Measurements from ENCODE around the gene XPNPEP1. TPM values are rescaled to one million over a fixed set of nuclear protein-coding genes. Genes with fewer than 3 reads are reported as not detected.

Gene XPNPEP1
- total RNA-seq, 1 experiment from 2014 or later, result 71.3 TPM

DNA sequence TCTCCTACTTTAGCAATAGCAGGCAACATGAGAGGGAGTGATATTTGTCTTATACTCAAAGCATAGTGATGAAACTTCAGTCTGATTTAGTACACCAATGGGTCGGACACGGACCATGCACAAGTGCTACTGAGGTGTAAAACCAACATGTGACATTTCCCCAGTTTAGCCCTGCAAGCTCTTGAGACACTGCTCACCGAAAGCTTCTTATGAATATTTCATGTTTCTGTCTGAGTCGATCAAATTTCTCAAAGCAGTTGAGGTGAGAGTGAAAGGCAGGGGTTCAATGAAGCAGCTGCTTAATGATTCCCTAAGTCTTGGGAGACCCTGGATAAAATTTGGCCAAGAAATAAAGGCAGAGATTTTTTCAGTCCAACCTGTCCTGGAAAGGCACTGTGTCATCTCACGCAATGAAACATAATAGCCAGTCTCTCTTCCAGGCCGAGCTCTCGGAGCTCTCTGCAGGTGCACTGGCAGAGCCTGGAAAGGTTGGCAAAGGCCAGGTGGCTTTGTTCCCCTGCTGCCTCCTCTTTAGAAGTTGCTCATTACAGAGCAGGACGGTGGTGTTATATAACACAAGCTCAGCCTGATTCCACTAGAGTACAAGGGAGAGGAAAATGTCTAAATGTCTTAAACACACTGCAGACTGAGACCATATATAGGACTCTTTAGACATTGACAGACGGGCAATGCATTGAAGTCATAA lies 33.9 kb upstream of the XPNPEP1 start:
- no peaks in the 10 kb centered on the region; a peak in 1 of 7 replicates for H3K36me3 Mint-ChIP-seq (ENCODE audit: insufficient read depth in 1 of 3, low read depth in 3 of 3)
- no peaks in the 10 kb centered on the region for H4K20me1 ChIP-seq (ENCODE audit: control insufficient read depth, insufficient read depth, insufficient read length)
- H2AK5ac ChIP-seq (ENCODE audit: insufficient read length, low read length), result no peak overlapping the region
- no peak overlapping the region for H3K56ac ChIP-seq (ENCODE audit: insufficient read length, low read depth, low read length)
- WGBS (ENCODE audit: extremely low coverage, insufficient read length, low lambda C conversion rate), result no CpG with 5 or more reads among the region's 9 CpGs
- no peak overlapping the region for H3K4ac ChIP-seq (ENCODE audit: low read depth, low read length)
- no peak overlapping the region for H3K18ac ChIP-seq (ENCODE audit: insufficient read length, low read depth, low read length)
- no peaks in the 10 kb centered on the region for H3K79me2 ChIP-seq (ENCODE audit: insufficient read depth, low read length)
- H4K91ac ChIP-seq (ENCODE audit: insufficient read length, low read depth, low read length), result no peak overlapping the region
- H3K4me1 Mint-ChIP-seq, result peaks cover 26% of the 10 kb centered on the region in 2 experiments
- H4K5ac ChIP-seq (ENCODE audit: insufficient read length, low read depth, low read length), result no peak overlapping the region
- H3K9ac ChIP-seq (ENCODE audit: extremely low read depth, insufficient read length, low read length), result no peak overlapping the region
- no peak overlapping the region for H3K27ac Mint-ChIP-seq
- no peaks in the 10 kb centered on the region for H3K27me3 ChIP-seq (ENCODE audit: insufficient read depth, low read length)
- no peak overlapping the region for H3K23ac ChIP-seq (ENCODE audit: insufficient read length, low read depth, low read length)
- no peak overlapping the region for H2AFZ ChIP-seq (ENCODE audit: low read length)
- H2BK15ac ChIP-seq (ENCODE audit: low read depth, low read length), result no peak overlapping the region
- H2BK5ac ChIP-seq (ENCODE audit: insufficient read length, low read length), result no peak overlapping the region
- H3K23me2 ChIP-seq (ENCODE audit: insufficient read length, low read depth, low read length, poor library complexity, severe bottlenecking), result no peaks in the 10 kb centered on the region
- no peak overlapping the region for H3K14ac ChIP-seq (ENCODE audit: insufficient read depth, low read length)
- H3K9me3 ChIP-seq (ENCODE audit: control insufficient read depth, low read depth, low read length), result no peaks in the 10 kb centered on the region
- H3K27me3 Mint-ChIP-seq (ENCODE audit: low read depth), result no peaks in the 10 kb centered on the region; the same call in none of the 2 replicates
- no peak for TF ChIP-seq CTCF (conservative IDR thresholded peaks at IDR 0.05)
- H3T11ph ChIP-seq (ENCODE audit: low read length), result no peak overlapping the region
- H3K9me3 Mint-ChIP-seq, result no peaks in the 10 kb centered on the region
- H2BK20ac ChIP-seq (ENCODE audit: low read depth, low read length, poor library complexity, severe bottlenecking), result no peak overlapping the region
- no peak overlapping the region for H2BK120ac ChIP-seq (ENCODE audit: low read depth, low read length, poor library complexity, severe bottlenecking)
- H3K27ac ChIP-seq (ENCODE audit: insufficient read length, low read depth, low read length), result no peak overlapping the region
- H3K4me1 ChIP-seq (ENCODE audit: insufficient read depth, low read length), result peaks cover 2% of the 10 kb centered on the region; the same call in 1 of the 2 replicates
- no peak overlapping the region for H4K8ac ChIP-seq (replicated peaks; ENCODE audit: insufficient read length, low read depth, low read length)
- no peak overlapping the region for H3K4me2 ChIP-seq (ENCODE audit: insufficient read depth, insufficient read length, low read length)
- H3K4me3 Mint-ChIP-seq, result no peak overlapping the region
- DNase-seq, result no peak
- no peak overlapping the region for H2BK12ac ChIP-seq (ENCODE audit: insufficient read length, low read depth, low read length)
- H3K79me1 ChIP-seq (ENCODE audit: insufficient read depth, low read depth, low read length, poor library complexity, severe bottlenecking), result no peaks in the 10 kb centered on the region

Data from H9 (cell line).